DND-41 (cell line): ENCODE results near the gene OR7A17.

ENCODE experiments used
- CTCF ChIP-seq: IDR thresholded peaks from 2 replicates; pipeline ENCODE4 v1.5.1; 2012; ENCODE audit warnings: borderline replicate concordance, low read length, moderate library complexity, mild to moderate bottlenecking; ENCODE audit not compliant: poor library complexity, severe bottlenecking; ENCODE audit errors: extremely low read depth
- EZH2 ChIP-seq: IDR thresholded peaks from 3 replicates; pipeline ENCODE4 v1.6.1; 2012; ENCODE audit warnings: borderline replicate concordance, low read depth, mild to moderate bottlenecking, moderate library complexity, low read length, inconsistent platforms; ENCODE audit not compliant: severe bottlenecking

- no peak for TF ChIP-seq EZH2
- no peak for TF ChIP-seq CTCF
Measured at GRCh38 chr19:14843169-14843568, 42.8 kb downstream of the OR7A17 start.
